ENCODE results near the gene PTBP2.
"Not testable (repeated sequence)": the region's sequence is repeated elsewhere in the genome, so short reads cannot be mapped to it uniquely, and the experiment has no call there.

The PTBP2 gene

DNA sequence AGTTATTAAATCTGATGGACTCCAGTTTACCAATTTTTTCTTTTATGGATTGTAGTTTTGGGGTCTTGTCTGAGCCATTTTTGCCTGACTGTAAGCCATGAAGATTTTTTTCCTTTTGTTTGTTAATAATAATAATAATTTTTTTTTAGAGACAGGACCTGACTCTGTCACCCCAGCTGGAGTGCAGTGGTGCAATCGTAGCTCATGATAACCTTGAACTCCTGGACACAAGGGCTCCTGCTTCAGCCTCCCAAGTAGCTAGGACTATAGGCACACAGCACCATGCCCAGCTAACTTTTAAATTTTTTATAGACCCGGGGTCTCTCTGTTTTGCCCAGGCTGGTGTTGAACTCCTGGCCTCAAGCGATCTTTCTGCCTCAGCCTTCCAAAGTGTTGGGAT is 6.3 kb downstream of the PTBP2 start:
- no peak overlapping the region for H3K27ac ChIP-seq

DNA sequence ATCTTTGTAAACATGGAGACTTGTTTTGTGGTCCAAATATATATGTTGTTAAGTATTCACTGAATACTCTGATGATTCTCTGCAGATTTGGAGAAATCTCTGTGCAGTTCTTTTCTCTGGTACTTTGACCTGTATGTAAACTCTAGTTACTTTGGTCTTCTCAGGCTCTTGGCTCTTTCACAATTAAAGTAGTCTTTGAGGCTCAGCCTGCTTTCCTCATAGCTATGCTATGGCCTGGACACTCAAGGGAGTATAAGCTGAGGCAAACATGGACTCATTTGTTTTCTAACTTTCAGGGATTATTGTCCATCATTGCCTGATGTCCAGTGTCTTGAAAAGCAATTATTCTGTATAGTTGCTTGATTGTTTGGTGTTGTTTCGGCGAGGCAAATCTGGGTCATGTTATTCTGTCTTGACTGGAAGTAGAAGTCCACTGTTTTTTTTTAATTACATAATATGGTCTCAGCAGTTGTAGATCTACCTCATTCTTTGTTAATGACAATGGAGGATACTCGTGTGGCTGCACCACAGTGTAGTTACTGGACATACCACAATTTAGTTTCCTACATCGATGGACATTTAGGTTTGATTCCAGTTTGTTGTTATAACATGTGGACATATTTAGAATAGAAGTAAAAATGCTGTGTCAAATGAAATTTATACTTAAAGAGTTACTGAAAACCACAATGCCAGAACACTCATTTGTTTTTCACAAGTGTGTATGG is 9.2 kb downstream of the PTBP2 start:
- H3K4me3 ChIP-seq: no peak overlapping the region
- no peak overlapping the region for H3K27ac ChIP-seq

More for the DNA sequence above, 6.3 kb downstream of the PTBP2 start:
- no peak overlapping the region for H3K4me3 ChIP-seq

DNA sequence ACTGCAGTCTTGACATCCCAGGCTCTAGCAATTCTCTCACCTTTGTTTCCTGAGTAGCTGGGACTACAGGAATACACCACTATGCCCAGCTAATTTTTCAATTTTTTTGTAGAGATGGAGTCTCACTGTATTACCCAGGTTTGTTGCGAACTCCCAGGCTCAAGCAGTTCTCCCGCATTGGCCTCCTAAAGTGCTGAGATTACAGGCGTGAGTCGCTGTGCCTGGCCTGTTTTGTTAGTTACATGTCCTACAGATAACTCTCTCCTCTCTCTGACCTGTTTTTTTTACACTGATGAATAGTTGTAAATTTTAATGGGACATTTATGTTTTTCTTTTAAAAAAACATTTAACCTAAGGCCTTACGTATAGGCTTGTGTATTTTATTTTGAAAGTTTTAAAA is 19.8 kb downstream of the PTBP2 start:
- Histone ChIP-seq H3K27ac (no peak overlapping the region), H3K4me3 (no peak overlapping the region)

DNA sequence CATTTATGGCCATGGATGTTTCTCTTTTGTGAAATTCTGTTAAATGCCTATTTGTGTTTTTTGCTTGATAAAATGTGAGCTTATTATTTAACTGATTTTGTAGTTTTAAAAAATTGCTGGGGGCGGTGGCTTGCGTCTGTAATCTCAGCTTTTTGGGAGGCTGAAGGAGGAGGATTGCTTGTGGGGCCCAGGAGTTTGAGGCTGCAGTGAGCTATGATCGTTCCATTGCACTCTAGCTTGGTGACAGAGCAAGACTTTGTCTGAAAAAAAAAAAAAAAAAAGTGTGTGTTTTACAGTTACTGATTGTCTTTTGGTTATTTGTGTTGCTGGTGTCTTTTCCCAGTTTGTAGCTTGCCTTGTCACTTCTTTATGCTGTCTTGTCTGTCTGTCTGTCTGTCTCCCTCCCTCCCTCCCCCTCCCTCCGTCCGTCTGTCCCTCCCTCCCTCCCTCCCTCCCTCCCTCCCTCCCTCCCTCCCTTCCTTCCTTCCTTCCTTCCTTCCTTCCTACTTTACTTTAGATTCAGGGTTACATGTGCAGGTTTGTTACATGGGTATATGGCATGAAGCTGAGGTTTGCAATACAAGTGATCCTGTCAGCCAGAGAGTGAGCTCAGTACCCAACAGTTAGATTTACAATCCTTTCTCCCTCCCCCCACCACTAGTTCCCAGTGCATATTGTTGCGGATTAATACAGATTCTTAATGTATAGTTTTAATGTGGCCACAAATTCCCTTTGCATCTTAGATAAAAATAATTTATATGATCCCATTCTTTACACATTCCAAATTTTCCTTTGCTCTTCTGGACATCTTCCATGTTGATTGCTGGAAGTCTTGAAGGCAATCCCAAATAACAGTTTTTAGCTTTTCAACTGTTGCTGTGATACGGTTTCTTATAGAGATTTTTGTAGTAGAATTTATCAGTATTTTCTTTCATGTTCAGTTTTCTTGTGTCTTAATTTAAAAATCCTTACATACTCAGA is 25.1 kb downstream of the PTBP2 start:
- Histone ChIP-seq H3K4me3 (no peak overlapping the region), H3K27ac (no peak overlapping the region)

DNA sequence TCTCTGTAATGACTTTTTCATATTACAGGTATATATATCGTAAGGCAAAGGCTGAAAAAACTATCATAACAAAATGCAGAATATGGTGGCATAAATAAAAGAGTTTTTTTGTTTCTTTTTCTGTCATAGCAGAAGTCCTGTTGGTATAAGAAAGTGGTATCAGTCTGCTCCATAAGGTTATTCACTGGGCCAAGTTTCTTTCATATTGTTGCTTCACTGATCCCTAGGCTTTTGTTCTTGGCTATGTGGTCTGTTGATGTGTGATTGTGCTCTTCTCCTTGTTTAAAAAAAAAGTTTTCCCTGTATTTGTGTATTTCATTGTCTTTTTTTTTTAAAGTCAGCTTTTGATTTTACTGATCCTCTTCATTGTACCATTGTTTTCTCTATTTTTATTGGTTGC is 26.0 kb downstream of the PTBP2 start:
- Histone ChIP-seq H3K4me3 (no peak overlapping the region), H3K27ac (no peak overlapping the region)

DNA sequence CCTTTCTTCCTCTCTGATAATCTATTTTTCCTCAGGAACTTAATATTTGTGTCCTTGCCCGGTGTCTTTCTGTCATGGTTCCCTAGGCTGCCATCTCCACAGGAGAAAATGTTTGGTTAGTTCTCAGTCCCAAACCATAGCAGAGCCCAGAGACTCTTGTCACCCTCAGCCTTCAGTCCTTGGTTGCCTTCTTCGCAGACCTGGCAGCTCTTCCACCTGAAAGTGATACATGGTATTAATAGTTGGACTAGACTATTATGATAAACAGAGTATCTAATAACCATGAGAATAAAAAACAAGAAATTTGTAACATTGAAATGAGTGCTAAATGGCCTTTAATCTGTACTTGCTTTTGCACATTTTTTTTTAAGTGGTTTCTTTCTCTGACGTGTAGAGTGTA is 26.5 kb downstream of the PTBP2 start:
- Histone ChIP-seq H3K27ac (no peak overlapping the region), H3K4me3 (no peak overlapping the region)

DNA sequence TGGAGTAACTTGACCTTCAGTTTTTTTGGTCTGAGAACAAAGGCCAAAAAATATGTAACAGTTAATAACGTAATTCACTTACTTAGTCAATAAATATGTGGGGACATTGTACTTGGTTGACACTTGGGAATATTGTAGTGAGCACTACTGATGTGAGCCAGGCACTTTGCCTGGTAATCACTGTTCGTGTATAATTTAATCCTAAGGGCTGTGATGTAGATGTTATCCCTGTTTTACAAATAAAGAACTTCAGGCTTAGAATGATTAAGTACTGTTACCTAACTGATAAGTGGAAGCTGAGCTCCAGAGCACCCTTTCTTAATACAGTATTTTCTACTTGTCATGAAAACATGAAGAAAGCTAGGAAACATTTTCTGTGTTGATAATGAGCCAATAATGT is 28.0 kb downstream of the PTBP2 start:
- no peak overlapping the region for H3K4me3 ChIP-seq
- H3K27ac ChIP-seq: no peak overlapping the region

DNA sequence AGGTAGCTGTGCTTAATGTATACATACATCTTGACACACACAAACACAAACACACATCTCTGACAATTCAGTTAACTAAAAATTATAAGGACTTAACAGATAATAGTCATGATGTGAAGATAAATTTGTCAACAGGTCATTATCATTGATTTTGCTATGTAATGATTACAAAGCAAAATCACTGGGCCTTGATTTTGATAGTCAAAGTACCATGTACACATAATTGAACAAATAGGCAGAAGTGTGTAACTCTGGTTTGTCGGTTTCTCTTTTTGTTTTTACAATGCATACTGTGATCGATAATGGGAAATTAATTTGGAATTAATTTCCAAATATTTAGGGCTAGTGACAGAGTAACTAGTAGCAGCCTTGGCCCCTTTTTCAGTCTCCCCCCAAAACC is 30.8 kb downstream of the PTBP2 start:
- Histone ChIP-seq H3K27ac (no peak overlapping the region), H3K4me3 (no peak overlapping the region)

DNA sequence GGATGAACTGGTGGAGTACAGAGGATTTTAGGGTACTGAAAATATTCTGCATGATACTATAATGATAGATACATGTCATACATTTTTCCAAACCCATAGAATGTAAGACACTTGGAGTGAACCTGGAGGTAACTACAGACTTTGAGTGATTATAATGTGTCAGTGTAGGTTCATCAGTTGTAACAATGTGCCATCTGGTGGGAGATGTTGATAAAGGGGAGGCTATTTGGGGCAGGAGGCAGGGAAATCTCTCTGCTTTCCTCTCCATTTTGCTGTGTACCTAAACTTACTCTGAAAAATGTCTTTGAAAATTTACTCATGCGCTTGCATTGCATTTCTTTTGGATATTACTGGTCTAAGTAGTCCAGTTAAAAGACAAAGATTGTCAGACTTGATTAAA is 35.2 kb downstream of the PTBP2 start:
- H3K27ac ChIP-seq: no peak overlapping the region

DNA sequence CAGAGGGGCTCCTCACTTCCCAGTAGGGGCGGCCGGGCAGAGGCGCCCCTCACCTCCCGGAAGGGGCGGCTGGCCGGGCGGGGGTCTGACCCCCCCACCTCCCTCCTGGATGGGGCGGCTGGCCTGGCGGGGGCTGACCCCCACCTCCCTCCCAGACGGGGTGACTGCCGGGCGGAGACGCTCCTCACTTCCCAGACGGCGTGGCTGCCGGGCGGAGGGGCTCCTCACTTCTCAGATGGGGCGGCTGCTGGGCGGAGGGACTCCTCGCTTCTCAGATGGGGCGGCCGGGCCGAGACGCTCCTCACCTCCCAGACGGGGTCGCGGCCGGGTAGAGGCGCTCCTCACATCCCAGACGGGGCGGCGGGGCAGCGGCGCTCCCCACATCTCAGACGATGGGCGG is 41.0 kb downstream of the PTBP2 start:
- H3K4me3 ChIP-seq, H3K27ac ChIP-seq: not testable (repeated sequence)

More for the DNA sequence above, 35.2 kb downstream of the PTBP2 start:
- no peak overlapping the region for H3K4me3 ChIP-seq

DNA sequence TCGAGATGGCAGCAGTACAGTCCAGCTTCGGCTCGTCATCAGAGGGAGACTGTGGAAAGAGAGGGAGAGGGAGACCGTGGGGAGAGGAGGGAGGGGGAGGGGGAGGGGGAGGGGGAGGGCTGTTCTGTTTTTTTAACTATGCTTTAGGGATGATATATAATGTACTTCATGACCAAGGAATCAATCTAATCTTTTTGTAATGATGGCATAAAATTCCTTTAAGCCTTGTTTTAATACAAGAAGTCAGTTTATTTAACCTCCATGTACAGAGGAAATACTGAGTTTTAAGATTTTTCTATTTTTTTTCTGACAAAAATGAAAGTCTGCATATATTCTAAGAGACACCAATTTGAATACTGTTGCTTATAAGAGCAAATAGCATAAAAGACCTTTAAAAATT is 41.9 kb downstream of the PTBP2 start:
- no peak overlapping the region for H3K27ac ChIP-seq
- H3K4me3 ChIP-seq: no peak overlapping the region

DNA sequence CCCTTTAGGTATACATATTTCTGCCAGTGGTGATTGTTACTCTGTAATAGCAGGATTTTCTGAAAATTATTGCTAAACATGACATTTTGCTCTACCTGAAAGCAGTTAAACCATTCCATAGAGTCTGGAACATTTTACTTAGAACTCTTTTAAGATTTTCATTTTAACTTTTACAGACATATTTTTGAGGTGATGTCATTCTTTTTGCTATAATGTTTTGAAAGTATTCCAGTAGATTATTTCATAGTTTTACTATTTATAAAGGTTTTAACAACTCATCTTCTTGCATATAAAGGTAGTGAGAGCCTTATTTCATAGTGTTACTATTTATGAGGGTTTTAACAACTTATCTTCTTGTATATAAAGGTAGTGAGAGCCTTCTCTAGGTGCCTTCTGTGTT is 42.9 kb downstream of the PTBP2 start:
- Histone ChIP-seq H3K4me3 (no peak overlapping the region), H3K27ac (no peak overlapping the region)

DNA sequence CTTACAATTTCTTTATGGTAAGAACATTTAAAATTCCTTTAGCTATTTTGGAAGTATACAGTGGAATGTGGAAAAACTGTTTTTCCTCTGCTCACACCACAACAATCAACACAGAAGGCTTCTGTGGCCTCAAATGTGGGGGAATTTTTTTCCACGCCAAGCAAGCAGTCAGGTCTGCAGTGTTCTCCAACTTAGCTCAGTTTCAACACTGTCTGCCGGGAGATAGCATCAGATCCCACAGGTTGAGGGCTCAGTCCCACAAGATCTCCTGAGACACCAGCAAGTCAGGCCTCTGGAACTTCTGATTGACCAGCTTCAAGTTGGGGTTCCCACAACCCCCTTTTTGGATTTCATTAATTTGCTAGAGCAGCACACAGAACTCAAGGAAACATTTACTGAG is 50.3 kb downstream of the PTBP2 start:
- H3K27ac ChIP-seq: no peak overlapping the region
- no peak overlapping the region for H3K4me3 ChIP-seq

DNA sequence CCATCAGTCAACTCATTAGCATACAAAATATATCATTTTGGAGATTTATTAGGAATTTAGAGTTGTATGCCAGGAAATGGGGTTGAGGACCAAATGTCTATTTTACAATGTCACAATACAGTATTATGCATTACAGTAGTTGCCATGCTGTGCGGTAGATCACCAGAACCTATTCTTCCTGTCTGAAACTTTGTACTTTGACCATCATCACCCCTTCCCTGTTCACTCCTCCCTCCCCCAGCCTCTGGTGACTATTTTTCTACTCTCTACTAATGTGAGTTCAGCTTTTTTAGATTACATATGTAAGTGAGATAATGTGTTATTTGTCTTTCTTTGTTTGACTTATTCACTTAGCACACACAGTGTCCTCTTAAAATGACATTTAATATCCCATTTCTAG is 50.8 kb downstream of the PTBP2 start:
- no peak overlapping the region for H3K27ac ChIP-seq
- H3K4me3 ChIP-seq: no peak overlapping the region

DNA sequence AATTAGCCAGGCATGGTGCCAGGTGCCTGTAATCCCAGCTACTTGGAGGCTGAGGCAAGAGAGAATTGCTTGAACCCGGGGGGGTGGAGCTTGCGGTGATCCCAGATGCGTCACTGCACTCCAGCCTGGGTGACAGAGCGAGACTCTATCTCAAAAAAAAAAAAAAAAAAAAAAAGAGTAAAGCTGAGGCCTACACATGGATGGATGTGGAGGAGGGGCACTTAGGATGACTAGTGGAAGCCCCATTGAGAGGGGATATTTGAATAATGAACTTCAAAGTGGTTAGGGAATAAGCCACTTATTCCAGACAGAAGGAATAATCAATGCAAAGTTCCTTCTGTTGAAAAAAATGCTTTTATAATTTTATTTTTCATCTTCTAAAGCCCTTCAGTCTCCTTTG is 51.4 kb downstream of the PTBP2 start:
- no peak overlapping the region for H3K27ac ChIP-seq
- no peak overlapping the region for H3K4me3 ChIP-seq

DNA sequence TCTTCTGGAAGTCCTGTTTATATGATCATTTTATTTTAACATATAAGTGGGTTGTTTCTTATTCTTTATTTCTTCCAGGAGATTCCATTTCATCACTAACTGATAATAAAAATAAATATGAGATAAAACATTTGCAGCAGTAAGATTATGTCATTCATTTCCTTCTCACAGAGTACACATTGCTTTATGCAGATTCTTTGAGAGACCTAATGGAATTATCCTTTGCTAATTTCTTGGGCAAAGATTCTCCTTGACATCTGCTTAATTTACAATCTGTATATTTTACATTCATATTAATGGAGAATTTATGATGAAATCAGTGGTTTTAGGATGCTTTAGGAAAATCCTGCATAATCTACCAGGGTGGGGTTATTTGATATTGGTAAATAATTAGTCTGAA is 60.6 kb downstream of the PTBP2 start:
- H3K27ac ChIP-seq: no peak overlapping the region
- no peak overlapping the region for H3K4me3 ChIP-seq

DNA sequence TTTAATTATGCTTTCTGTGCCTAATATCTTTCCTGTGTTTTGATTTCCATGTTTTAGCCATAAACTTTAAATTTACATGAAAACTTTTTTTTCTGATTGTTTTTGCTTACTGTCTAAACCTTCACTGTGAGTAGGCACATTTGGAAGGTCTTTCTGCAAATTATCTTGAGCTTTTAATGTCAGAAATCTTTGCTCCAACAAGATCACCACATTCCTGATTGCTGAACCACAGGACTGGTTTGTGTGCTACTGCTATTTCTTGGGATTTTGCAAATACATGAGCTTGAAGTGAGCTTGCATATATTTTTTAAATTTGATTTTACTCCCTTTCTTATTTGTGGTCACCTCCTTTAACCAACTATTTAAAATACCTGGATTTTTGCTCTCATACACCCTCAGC is 61.3 kb downstream of the PTBP2 start:
- Histone ChIP-seq H3K4me3 (no peak overlapping the region), H3K27ac (no peak overlapping the region)

DNA sequence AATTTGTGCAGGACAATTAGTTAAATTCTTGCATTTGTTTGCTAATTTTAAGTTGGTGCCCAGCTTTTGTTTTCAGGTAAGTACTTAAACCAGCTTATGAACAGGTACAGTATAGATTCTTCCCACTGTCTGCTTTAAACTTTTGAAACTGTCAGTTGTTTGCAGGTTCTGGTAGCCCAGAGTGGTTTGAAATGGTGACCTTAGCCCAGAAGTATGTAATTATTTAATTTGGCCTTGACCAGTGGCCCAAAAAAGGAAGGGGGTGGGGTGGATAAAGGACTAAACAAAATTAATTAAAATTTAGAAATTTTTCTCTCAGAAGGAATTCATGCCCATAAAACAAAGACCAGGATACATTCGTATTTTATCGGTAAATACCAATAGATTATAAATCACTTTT is 69.0 kb downstream of the PTBP2 start:
- Histone ChIP-seq H3K27ac (no peak overlapping the region), H3K4me3 (no peak overlapping the region)

DNA sequence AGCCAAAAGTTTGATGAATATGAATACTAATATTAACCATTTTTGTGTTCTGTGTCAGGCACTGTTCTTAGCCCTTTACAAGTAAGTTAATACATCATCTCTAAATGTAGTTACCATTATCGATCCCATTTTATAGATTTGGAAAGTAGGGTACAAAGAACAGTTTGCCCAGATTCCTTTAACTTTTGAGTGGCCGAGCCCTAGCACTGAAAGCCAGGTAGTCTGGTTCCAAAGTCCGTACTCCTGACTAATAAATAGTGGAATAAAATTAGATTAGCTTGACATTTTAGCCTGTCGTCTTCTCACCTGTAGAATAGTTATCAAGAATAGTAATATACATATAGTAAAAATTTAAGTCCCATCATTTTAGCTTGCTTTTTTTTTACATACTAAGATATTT is 70.6 kb downstream of the PTBP2 start:
- Histone ChIP-seq H3K27ac (no peak overlapping the region), H3K4me3 (no peak overlapping the region)

DNA sequence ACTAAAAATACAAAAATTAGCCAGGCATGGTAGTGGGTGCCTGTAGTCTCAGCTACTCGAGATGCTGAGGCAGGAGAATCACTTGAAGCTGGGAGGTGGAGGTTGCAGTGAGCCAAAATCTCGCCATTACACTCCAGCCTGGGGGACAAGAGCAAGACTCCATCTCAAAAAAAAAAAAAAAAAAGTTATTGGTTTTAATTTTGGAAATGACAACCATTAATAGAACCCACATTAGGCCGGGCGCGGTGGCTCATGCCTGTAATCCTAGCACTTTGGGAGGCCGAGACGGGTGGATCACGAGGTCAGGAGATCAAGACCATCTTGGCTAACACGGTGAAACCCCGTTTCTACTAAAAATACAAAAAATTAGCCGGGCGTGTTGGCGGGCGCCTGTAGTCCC is 80.1 kb downstream of the PTBP2 start:
- not testable (repeated sequence) for H3K4me3 ChIP-seq, H3K27ac ChIP-seq

DNA sequence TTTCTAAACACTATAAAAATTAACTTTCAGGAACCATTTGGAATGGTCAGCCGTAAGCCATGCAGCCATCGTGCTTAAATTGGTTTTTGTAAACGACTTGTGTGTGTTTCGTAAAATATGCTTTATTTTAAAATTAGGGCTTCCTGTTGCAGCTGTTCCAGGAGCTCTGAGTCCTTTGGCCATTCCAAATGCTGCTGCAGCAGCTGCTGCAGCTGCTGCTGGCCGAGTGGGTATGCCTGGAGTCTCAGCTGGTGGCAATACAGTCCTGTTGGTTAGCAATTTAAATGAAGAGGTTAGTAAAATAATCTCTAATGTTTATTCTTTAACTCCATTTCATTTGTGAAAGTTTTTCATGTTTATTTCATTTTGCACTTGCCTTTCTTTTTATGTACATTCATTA is 83.1 kb downstream of the PTBP2 start:
- no peak overlapping the region for H3K27ac ChIP-seq

More for the DNA sequence above, 83.1 kb downstream of the PTBP2 start:
- H3K4me3 ChIP-seq: no peak overlapping the region

All from skin epidermis (tissue), 12 donors.